T-helper 9 cell (primary cell): ENCODE results near the gene BCL11A.
"Not testable (repeated sequence)": the region's sequence is repeated elsewhere in the genome, so short reads cannot be mapped to it uniquely, and the experiment has no call there.

Experiments
- DNase-seq: peaks from one replicate; pipeline ENCODE4 v3.0.0-alpha.2; 2020

BCL11A gene

GRCh38 chr2:60423505-60423904 lies 129.9 kb downstream of the BCL11A start:
- no peak for DNase-seq

GRCh38 chr2:60422826-60423483 lies 130.5 kb downstream of the BCL11A start:
- no peak for DNase-seq

GRCh38 chr2:60417210-60417609 lies 136.2 kb downstream of the BCL11A start:
- not testable (repeated sequence) for DNase-seq

- no peak for DNase-seq
Measured at GRCh38 chr2:60416221-60417008, 137.0 kb downstream of the BCL11A start.

GRCh38 chr2:60415814-60416213 lies 137.6 kb downstream of the BCL11A start:
- DNase-seq, result no peak

- DNase-seq, result no peak
Measured at GRCh38 chr2:60414495-60415138, 138.8 kb downstream of the BCL11A start.

- DNase-seq, result no peak
Measured at GRCh38 chr2:60413814-60414168, 139.7 kb downstream of the BCL11A start.

- no peak for DNase-seq
Measured at GRCh38 chr2:60413069-60413813, 140.2 kb downstream of the BCL11A start.

- DNase-seq, result no peak
Measured at GRCh38 chr2:60412620-60413019, 140.8 kb downstream of the BCL11A start.

GRCh38 chr2:60412027-60412426 lies 141.4 kb downstream of the BCL11A start:
- DNase-seq, result no peak

- DNase-seq, result no peak
Measured at GRCh38 chr2:60411295-60411694, 142.2 kb downstream of the BCL11A start.

GRCh38 chr2:60410456-60411146 lies 142.9 kb downstream of the BCL11A start:
- no peak for DNase-seq

GRCh38 chr2:60409531-60409871 lies 144.0 kb downstream of the BCL11A start:
- DNase-seq, result no peak

GRCh38 chr2:60408811-60409530 lies 144.5 kb downstream of the BCL11A start:
- DNase-seq, result no peak

GRCh38 chr2:60408207-60408606 lies 145.2 kb downstream of the BCL11A start:
- no peak for DNase-seq

- no peak for DNase-seq
Measured at GRCh38 chr2:60407398-60407797, 146.1 kb downstream of the BCL11A start.

GRCh38 chr2:60406192-60406591 lies 147.3 kb downstream of the BCL11A start:
- no peak for DNase-seq

- DNase-seq, result no peak
Measured at GRCh38 chr2:60405271-60405919, 148.1 kb downstream of the BCL11A start.
